Activated CD4-positive, alpha-beta memory T cell treated with anti-CD3 and anti-CD28 coated beads for 36 hours (primary cell): ENCODE data around the gene CWF19L2. TPM values are rescaled to one million over a fixed set of nuclear protein-coding genes. Genes with fewer than 3 reads are reported as not detected.
"Not testable (repeated sequence)": the region's sequence is repeated elsewhere in the genome, so short reads cannot be mapped to it uniquely, and the experiment has no call there.

Experiments
- CTCF ChIA-PET: fragments of 350-600 bp; sonication (Branson Sonifier 250); formaldehyde crosslinking; loops from one replicate; lab custom pipeline; 2021; ENCODE audit warnings: antibody characterized with exemption, inconsistent platforms; lab: Charles Lee
- POLR2A ChIA-PET: fragments of 350-600 bp; sonication (Branson Sonifier 250); formaldehyde crosslinking; loops from one replicate; lab custom pipeline; 2021; ENCODE audit warnings: antibody characterized with exemption; lab: Charles Lee
- DNase-seq: peaks from one replicate; pipeline ENCODE4 v3.0.0-alpha.2; 2020
- H3K27ac Mint-ChIP-seq: one replicate; pipeline ENCODE4 v1.8.0; 2021; ENCODE audit warnings: mixed read lengths
- H3K27me3 Mint-ChIP-seq: one replicate; pipeline ENCODE4 v1.8.0; 2021; ENCODE audit warnings: mixed read lengths
- H3K36me3 Mint-ChIP-seq: one replicate; pipeline ENCODE4 v1.8.0; 2021; ENCODE audit warnings: mixed read lengths
- H3K4me1 Mint-ChIP-seq: one replicate; pipeline ENCODE4 v1.8.0; 2021; ENCODE audit warnings: low read depth, mixed read lengths
- H3K4me3 Mint-ChIP-seq: one replicate; pipeline ENCODE4 v1.8.0; 2021; ENCODE audit warnings: mild to moderate bottlenecking, mixed read lengths
- H3K9me3 Mint-ChIP-seq: one replicate; pipeline ENCODE4 v1.8.0; 2021; ENCODE audit warnings: mixed read lengths
- intact Hi-C: fragments of 100-400 bp; cut with micrococcal nuclease; formaldehyde crosslinking; loops from one replicate; pipeline ENCODE4 v1.15.1; 2023
- total RNA-seq, 2 experiments: library from RNA; stranded (reverse); gene quantifications; one replicate each; pipeline ENCODE4 v1.2.3, GENCODE V29; 2021

CWF19L2 gene
- total RNA-seq, 2 experiments from 2014 or later, result 14.0 to 14.4 TPM

DNA sequence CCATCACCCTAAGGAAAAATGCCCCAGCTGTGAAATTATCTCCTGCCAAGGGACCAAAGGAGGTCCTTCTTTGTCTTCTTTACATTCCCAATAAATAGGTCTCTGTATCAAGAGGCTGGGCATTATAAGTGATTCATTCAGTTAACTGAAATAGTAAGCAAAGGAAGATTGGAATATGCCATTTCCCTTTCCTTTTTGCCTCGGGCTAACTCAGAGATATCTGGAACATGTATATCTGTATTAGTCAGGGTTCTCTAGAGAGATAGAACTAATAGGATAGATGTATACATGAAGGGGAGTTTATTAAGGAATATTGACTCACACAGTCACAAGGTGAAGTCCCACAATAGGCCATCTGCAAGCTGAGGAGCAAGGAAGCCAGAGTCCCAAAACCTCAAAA lies 15.3 kb upstream of the CWF19L2 start:
- Mint-ChIP-seq H3K9me3 (no peaks in the 10 kb centered on the region), H3K36me3 (no peaks in the 10 kb centered on the region), H3K27ac (no peak overlapping the region), H3K27me3 (peaks cover 37% of the 10 kb centered on the region), H3K4me3 (no peak overlapping the region), H3K4me1 (no peaks in the 10 kb centered on the region)
- no peak for DNase-seq
- CTCF ChIA-PET, result no interaction called here
- POLR2A ChIA-PET, result no interaction called here
- intact Hi-C loops, result no loop called here

DNA sequence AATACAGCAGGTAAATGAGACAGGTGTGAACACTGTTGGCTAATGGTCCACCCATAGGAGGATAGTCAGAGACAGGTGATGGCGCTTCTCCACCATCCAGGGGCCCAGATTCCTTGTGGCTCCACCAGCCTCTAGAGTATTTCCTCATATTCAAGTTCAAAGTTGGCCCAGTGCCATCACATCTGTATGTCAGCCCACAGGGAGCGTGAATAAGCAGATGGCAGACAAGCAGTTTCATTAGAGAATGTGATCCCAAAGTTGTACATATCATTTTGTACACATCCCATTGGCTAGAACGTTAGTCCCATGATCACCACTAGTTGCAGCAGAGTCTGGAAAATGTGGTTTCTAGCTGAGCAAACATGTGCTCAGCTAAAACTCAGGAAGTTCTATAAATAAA lies 11.0 kb upstream of the CWF19L2 start:
- ChIA-PET CTCF (no interaction called here), POLR2A (no interaction called here)
- Mint-ChIP-seq H3K4me3 (no peak overlapping the region), H3K27me3 (peaks cover 27% of the 10 kb centered on the region), H3K9me3 (peaks cover 4% of the 10 kb centered on the region), H3K27ac (no peak overlapping the region), H3K4me1 (no peaks in the 10 kb centered on the region), H3K36me3 (peaks cover 3% of the 10 kb centered on the region)
- no peak for DNase-seq
- intact Hi-C loops, result no loop called here

DNA sequence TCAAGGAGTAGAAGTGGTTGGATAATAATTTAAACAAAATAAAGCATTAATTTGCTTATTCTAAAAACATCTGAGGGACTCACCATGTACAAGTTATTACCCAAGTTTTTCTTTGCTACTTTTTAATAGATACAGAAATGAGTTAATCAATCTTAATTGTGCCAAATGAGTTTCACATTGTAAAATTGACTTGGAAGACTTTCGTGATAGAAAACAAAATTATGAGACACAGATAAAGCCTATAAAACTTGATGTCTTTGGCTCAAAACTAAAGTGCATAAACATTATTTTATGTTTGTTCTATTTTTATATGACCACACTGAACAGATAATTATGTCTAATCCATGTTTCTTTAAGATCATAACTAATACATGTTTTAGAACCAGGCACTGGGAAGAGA lies 10.1 kb upstream of the CWF19L2 start:
- CTCF ChIA-PET, result no interaction called here

DNA sequence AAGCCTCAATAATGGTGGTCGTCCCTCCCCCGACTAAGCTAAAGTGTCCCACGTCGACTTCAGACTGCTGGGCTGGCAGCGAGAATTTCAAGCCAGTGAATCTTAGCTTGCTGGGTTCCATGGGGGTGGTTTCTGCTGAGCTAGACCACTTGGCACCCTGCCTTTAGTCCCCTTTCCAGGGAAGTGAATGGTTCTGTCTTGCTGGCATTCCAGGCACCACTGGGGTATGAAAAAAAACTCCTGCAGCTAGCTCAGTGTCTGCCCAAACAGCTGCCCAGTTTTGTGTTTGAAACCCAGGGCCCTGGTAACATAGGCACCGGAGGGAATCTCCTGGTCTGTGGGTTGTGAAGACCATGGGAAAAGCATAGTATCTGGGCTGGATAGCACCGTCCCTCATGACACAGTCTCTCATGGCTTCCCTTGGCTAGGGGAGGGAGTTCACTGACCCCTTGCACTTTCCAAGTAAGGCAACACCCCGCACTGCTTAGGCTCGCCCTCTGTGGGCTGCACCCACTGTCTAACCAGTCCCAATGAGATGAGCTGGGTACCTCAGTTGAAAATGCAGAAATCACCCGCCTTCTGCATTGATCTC lies 8.7 kb upstream of the CWF19L2 start:
- H3K27ac Mint-ChIP-seq, intact Hi-C loops, DNase-seq, H3K36me3 Mint-ChIP-seq, H3K4me1 Mint-ChIP-seq, POLR2A ChIA-PET, H3K4me3 Mint-ChIP-seq, CTCF ChIA-PET, H3K9me3 Mint-ChIP-seq: not testable (repeated sequence)
- peaks cover 26% of the 10 kb centered on the region for H3K27me3 Mint-ChIP-seq

More for the DNA sequence above, 10.1 kb upstream of the CWF19L2 start:
- no peaks in the 10 kb centered on the region for H3K4me1 Mint-ChIP-seq
- intact Hi-C loops, result no loop called here
- H3K4me3 Mint-ChIP-seq, result no peak overlapping the region
- H3K9me3 Mint-ChIP-seq, result peaks cover 8% of the 10 kb centered on the region
- POLR2A ChIA-PET, result no interaction called here
- peaks cover 6% of the 10 kb centered on the region for H3K36me3 Mint-ChIP-seq
- H3K27me3 Mint-ChIP-seq, result peaks cover 30% of the 10 kb centered on the region
- no peak overlapping the region for H3K27ac Mint-ChIP-seq
- no peak for DNase-seq

DNA sequence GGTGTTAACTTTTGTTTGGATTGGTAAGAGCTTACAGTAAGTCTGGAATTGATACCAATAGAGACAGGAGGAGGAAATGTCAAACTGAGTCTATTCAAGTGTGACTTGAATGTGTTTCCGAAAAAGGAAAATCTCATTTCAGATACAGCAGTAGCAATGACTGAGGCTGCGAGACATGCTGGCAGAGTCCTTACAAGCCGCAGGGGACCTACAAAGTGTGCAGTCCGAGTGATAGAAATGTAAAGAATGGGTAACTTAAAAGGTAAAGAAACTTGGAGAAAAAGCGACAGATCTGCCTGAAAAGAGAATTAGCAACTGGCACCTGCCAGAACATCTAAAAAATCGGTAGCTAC lies 444 bp downstream of the CWF19L2 start:
- Mint-ChIP-seq H3K4me1 (peaks cover 25% of the 10 kb centered on the region), H3K9me3 (no peaks in the 10 kb centered on the region), H3K36me3 (peaks cover 5% of the 10 kb centered on the region), H3K27me3 (no peaks in the 10 kb centered on the region), H3K27ac (peak overlapping the region; percentile 77), H3K4me3 (peak overlapping the region; percentile 89)
- ChIA-PET CTCF (no interaction called here), POLR2A (interaction anchor here (1.3 kb wide), 1 partner anchor 106 kb away, joined by 4 read pairs; no protein-coding TSS in a partner anchor)
- peak; percentile 27 for DNase-seq
- intact Hi-C loops, result loop anchor here (1.0 to 10.0 kb wide), 5 partner anchors 108 to 1435 kb away; partner anchors contain the start of genes AASDHPPT, ALKBH8, CUL5 and KBTBD3

DNA sequence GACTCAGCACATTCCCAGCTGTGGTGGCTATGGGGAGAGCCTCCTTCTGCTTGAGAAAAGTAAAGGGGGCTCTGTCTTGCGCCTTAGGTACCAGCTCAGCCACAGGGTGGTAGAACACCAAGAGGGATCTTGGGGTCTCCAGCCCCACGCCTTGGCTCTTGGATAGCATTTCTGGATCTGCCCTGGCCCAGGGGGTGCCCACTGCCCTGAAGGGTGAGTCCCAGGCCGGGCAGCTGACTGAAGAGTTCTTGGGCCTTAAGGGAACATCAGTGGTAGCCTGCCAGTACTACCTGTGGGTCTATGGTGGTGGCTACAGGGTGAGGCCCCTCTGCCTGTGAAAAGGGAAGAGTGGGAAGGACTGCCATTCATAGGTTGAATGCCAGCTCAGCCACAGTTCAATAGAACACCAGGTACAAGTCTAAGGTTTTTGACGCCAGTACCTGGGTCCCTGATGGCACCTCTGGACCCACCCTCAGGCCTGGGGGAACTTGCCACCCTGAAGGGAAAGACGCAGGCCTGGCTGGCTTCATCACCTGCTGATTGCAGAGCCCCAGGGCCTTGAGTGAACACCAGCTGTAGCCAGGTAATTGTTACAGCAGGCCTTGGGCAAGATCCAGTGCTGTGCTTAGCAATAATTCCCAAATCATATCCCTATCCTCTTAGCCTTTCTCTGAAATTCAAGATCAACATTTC lies 3.9 kb downstream of the CWF19L2 start:
- ChIA-PET POLR2A (no interaction called here), CTCF (no interaction called here)
- H3K9me3 Mint-ChIP-seq, result no peaks in the 10 kb centered on the region
- no peak overlapping the region for H3K4me3 Mint-ChIP-seq
- no peak for DNase-seq
- H3K4me1 Mint-ChIP-seq, result peaks cover 38% of the 10 kb centered on the region
- intact Hi-C loops, result loop anchor here (10.0 kb wide), 1 partner anchor 551 kb away; the partner anchor contains the start of gene CUL5
- no peaks in the 10 kb centered on the region for H3K27me3 Mint-ChIP-seq
- H3K27ac Mint-ChIP-seq, result no peak overlapping the region
- H3K36me3 Mint-ChIP-seq, result peaks cover 9% of the 10 kb centered on the region

DNA sequence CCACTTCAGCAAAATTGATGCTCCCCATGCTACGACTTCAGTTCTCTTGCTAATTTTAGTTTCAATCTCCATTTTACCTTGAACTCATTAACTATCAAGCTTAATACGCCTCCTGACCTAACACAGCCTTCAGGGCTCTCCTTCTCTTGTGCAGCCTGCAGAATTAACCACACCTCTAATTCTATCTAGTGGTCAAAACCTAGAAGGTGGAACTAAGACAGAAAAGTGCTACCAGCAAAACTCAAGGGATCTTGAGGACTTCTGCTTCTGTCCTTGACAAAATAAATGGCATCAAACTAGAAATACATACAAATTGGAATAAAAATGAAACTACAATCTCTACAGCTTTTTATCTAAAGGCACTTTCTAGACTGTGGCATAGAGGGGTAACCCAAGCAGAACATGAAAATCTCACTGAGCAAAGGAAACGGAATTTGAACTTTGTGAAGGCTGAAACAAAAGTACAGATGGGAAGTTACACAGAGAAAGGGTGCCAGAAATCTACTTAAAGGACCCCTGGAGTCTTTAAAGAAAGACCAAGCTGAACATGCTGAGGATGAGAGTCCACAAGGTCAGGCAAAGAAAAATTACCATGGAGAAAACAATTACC lies 10.7 kb downstream of the CWF19L2 start:
- CTCF ChIA-PET, result interaction anchor here (0.7 kb wide), 1 partner anchor 36 kb away, joined by 3 read pairs; no protein-coding TSS in a partner anchor
- DNase-seq, result no peak
- H3K27me3 Mint-ChIP-seq, result no peaks in the 10 kb centered on the region
- POLR2A ChIA-PET, result no interaction called here
- no peak overlapping the region for H3K4me3 Mint-ChIP-seq
- no peaks in the 10 kb centered on the region for H3K9me3 Mint-ChIP-seq
- no peak overlapping the region for H3K27ac Mint-ChIP-seq
- H3K4me1 Mint-ChIP-seq, result peaks cover 25% of the 10 kb centered on the region
- peaks cover 34% of the 10 kb centered on the region for H3K36me3 Mint-ChIP-seq
- intact Hi-C loops, result no loop called here

DNA sequence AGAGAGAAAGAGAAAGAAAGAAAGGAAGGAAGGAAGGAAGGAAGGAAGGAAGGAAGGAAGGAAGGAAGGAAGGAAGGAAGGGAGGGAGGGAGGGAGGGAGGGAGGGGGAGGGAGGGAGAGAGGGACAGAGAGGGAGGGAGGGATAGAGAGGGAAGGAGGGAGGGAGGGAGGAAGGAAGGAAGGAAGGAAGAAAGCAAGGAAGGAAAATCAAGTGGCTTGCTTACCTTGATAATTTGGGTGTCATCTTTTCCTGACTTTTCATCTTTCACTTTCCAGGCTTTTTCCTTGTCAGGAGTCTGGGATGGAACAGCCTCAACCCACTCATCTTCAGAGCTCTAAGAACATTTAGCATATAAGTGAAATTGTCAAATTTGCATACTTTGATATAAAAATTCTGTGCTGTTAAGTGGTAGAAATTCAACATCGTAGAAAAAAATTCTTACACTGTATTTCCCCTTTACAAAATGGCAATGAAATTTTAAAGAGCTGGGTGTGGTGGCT lies 14.9 kb downstream of the CWF19L2 start:
- intact Hi-C loops, result no loop called here
- peaks cover 50% of the 10 kb centered on the region for H3K36me3 Mint-ChIP-seq
- CTCF ChIA-PET, result no interaction called here
- H3K4me3 Mint-ChIP-seq, result no peak overlapping the region
- DNase-seq, result no peak
- H3K27ac Mint-ChIP-seq, result no peak overlapping the region
- no peaks in the 10 kb centered on the region for H3K27me3 Mint-ChIP-seq
- POLR2A ChIA-PET, result no interaction called here
- H3K9me3 Mint-ChIP-seq, result no peaks in the 10 kb centered on the region
- H3K4me1 Mint-ChIP-seq, result peaks cover 12% of the 10 kb centered on the region

DNA sequence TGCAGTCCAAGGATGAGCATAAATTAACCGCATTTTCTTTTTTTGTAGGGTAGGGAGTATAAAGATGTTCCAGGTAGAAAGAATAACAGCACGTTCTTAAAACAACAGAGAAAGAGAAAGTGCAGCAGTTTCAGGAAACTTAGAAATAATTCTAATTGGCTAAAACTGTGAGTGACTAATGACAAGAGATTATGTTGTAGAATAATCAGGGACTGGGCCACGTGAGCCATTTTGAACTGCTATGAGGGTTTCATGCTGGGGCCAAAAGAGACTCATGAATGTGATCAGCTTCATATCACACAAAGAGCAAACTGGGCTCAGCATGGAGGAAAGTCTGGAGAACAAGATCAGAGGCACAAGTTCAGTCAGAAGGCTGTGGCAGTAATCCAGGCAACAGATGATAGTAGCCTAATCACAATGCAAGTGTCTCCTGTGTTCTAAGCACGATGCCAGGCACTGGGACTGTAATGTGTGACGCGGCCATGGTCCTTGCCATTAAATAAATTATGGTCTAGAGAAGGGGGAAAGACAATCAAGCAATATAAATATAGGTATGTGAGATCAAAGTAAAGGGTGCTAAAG lies 17.9 kb downstream of the CWF19L2 start:
- CTCF ChIA-PET, result no interaction called here
- POLR2A ChIA-PET, result no interaction called here

DNA sequence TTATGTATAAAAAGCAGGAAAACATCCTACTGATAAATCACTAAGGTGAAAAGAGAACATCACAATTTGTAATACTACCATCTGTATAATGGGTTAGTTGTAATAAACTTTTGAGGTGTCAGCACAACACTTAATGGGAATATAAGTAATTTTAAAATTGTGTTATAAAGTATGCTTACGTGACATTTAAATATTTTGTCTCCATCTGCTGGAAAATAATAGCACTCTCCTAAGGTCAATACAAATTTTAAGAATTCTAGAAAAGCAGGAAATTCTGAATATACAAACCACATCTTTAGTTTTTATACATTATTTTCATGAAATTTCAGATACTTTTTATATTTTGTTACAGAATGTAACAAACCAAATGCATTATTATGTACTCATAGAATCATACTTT lies 19.5 kb downstream of the CWF19L2 start:
- H3K27me3 Mint-ChIP-seq, result no peaks in the 10 kb centered on the region
- ChIA-PET CTCF (no interaction called here), POLR2A (no interaction called here)
- no peaks in the 10 kb centered on the region for H3K9me3 Mint-ChIP-seq
- peaks cover 31% of the 10 kb centered on the region for H3K36me3 Mint-ChIP-seq
- DNase-seq, result no peak
- H3K27ac Mint-ChIP-seq, result no peak overlapping the region
- no peak overlapping the region for H3K4me3 Mint-ChIP-seq
- intact Hi-C loops, result no loop called here
- peaks cover 3% of the 10 kb centered on the region for H3K4me1 Mint-ChIP-seq

More for the DNA sequence above, 17.9 kb downstream of the CWF19L2 start:
- peaks cover 41% of the 10 kb centered on the region for H3K36me3 Mint-ChIP-seq
- no peak overlapping the region for H3K27ac Mint-ChIP-seq
- DNase-seq, result no peak
- no peak overlapping the region for H3K4me3 Mint-ChIP-seq
- H3K27me3 Mint-ChIP-seq, result no peaks in the 10 kb centered on the region
- intact Hi-C loops, result no loop called here
- H3K9me3 Mint-ChIP-seq, result no peaks in the 10 kb centered on the region
- peaks cover 3% of the 10 kb centered on the region for H3K4me1 Mint-ChIP-seq

DNA sequence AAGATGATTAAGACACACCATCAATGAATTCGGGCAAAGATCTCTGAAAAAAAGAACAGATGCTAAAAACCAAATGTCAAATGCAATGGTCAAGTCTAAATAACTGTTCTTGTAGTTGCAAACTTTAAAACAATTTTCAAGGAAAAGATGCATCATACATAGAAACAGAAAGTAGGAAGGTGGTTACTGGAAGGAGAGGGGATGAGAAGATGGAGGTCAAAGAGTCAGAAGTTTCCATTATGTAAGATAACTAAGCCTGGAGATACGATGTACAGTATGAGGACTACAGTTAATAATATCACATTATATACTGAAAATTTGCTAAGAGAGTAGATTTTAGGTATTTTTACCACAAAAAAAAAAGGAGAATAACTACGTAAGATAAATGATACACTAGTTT lies 27.1 kb downstream of the CWF19L2 start:
- Mint-ChIP-seq H3K36me3 (peaks cover 26% of the 10 kb centered on the region), H3K27ac (no peak overlapping the region), H3K9me3 (no peaks in the 10 kb centered on the region), H3K4me1 (peaks cover 5% of the 10 kb centered on the region), H3K27me3 (no peaks in the 10 kb centered on the region), H3K4me3 (no peak overlapping the region)
- POLR2A ChIA-PET, result no interaction called here
- no peak for DNase-seq
- intact Hi-C loops, result no loop called here
- CTCF ChIA-PET, result no interaction called here

DNA sequence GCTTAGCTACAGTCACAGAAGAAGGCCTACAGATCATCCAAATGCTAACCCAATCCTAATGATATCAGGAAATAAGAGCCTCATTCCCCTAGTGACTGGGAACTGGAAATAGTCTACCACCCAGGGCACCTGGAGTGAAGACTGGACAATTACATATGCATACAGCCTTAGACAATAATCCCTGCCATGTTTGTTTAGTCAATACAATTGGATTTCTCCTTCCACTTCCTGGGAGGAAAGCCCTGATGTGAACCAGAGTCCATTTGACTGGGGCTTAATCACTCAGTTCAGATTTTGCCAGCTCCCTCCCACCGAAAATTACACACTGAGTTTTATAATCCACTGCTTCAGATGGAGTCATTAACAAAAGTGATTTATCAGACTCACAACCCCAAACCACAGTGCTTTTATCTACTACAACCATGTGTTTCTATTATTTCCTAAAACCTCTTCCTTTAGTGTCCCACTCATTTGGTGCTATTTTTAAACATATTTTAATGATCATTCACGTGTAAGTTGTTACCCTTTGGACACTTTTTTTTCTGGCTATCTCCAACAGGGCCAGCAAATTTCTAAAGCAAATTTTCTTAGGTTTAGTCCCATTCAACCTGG lies 29.9 kb downstream of the CWF19L2 start:
- Mint-ChIP-seq H3K9me3 (no peaks in the 10 kb centered on the region), H3K4me3 (no peak overlapping the region), H3K4me1 (peaks cover 5% of the 10 kb centered on the region), H3K27ac (no peak overlapping the region), H3K36me3 (peaks cover 32% of the 10 kb centered on the region), H3K27me3 (no peaks in the 10 kb centered on the region)
- intact Hi-C loops, result no loop called here
- no peak for DNase-seq
- CTCF ChIA-PET, result no interaction called here
- POLR2A ChIA-PET, result no interaction called here
